HG03575 (cell line): Measurements from ENCODE around the gene NSDHL.

Experiments used
- ATAC-seq: cut with Tn5 transposase; IDR thresholded peaks from one replicate; pipeline ENCODE4 v1.9.1; 2021; ENCODE audit not compliant: unreplicated experiment, insufficient number of reproducible peaks, low FRiP score; ENCODE audit errors: extremely low read depth

The NSDHL gene

DNA sequence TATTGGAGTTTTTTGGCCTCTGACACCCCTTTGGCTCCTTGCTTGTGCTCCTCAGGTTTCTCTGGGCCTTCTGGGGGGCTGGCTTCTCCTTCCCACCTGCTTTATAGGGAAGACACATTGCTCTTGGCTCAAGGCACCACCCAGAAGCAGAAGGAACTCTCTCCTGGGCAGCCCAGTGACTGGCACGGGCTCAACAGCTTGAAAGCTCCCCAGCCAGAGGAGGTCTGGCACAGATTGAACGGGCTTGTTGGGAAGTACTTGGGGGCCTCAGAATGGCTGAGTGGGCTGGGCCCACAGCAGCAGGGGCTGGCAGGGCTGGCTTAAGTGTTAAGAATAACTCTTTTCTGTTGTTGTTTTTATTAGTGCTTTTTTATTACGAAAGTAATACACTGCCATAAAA is 55.9 kb downstream of the NSDHL start:
- no peak for ATAC-seq

DNA sequence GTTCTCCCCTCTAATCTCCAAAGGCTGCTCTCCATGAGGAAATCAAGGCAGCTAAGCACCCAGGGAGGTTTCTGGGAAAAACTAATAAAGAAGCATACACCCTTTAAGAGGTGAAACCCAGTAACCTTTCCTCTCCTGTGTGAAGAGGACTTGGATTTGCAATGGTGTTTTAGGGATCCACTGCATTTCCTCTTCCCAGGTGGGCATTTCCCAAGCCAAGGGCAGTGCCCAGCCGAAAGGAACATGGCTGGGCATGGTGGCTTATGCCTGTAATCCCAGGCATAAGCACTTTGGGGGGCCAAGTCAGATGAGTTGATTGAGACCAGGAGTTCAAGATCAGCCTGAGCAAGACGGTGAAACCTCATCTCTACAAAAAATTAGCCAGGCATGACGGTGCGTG is 61.6 kb downstream of the NSDHL start:
- no peak for ATAC-seq

DNA sequence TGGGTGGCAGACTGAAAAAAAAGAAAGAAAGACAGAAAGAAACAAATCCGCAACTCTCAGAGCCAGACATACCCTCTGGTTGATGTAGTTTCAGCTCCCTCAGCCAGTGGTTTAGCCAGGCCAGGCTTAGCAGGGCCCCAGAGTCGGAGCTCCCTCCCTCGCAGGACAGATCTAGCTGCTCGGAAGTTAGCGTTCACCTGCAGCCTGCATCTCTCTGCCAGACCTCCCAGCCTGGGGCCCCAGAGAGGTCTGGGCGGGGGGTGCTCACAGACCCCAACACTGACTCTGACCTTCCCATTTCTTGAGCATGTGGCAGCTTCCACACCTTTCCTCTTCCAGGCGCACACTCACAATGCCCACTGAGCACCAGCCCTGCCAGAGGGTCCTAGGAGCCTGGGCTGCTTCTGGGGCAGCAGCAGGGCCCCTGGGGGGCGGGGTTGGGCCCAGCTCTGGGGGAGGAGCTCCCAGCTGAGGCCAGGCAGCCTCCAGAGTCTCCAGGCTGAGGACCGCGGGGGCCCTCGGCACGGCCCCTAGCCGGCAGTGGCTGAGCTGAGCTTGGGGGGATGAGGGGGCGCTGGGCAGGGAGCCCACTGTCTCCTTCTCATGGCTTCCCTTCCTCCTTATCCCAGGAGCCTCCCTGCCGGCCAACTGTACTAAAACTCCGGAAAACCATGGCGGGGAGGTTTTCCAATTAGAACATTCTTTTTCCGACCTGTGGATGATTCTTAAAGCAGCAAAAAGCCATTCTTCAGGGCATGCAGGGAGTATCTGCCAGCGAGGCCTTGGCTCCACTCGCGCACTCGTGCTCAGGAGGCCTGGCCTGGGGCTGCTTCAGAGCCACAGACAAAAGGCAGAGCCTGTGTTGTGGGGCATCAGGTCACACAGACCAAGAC is 62.4 kb downstream of the NSDHL start:
- no peak for ATAC-seq

DNA sequence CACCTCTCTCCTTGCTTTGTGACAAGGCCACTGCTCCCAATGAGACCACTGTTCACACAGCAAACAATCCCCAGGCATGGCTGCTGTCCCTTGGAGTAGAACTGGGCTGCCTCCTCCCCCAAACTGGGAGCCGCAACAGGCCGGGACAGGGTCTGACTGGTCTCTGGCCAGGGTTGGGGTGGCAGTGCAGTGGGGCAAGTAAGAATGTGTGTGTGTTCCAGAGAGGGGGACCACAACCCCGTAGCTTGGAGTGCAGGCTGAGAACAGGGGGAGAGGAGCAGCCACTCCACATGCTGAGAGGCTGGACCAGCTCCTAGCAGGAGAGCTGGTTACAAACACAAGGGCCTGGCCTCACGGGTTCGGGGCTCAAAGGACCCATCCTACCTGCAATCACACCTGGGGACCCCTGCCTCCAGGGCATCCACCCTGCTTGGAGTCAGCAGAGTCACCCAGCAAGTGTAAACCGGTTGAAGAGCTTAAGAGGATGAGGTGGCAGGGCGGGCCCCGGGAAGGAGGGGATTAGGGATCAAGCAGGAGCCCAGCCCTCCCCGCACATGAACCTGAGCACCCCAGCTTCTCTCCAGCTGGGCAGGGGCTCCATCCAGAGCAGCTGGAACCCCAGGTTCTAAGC is 63.2 kb downstream of the NSDHL start:
- no peak for ATAC-seq

DNA sequence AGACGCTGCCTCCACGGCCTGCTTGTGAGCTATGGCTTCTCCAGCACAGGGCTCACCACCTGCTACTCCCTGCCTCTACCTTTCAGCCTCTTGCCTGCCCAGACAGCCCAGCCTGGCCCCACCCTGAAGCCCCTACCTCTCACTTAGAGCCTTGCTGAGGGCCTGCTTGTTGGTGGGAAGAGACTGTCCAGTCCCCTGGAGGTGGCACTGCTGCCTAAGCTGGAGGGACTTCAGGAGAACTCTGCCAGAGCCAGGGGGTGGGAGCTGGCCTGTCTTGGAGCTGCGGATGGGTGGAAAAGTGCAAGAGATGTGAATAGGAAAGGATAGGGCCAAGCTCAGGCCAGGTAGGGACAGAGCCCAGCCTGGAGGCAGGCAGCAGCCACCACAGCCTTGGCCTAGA is 64.3 kb downstream of the NSDHL start:
- no peak for ATAC-seq

DNA sequence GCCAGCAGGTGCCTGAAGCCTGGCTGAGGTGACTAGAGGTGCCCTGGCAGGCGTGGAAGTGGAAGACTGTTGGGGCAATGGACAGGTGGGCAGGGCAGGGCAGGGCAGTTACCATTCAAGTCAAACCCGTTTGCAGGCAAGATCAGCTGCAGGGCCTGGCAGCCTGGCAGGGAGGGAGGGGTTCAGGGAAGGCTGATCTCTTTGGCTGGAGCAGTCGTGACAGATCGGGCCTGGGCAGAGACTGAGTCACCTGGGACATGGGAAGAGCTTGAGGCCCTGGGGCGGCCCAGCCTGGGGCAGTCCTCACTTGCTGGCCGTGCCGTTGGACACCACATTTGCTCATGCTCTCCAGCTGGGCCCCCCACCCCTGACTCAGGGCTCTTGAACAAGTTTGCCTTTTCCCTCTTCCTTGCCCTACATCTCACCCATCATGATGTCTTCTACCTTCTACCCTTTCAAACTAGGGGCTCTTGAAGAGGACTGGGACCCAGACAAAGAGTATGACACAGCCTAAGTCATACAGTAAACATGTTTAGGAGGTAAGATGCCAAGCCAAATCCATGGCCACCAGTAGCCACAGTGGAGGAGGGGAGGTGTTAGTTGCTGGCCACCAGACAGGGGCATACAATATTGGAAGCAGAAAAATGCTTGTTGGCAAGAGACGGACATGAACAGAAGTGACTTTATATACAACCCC is 65.0 kb downstream of the NSDHL start:
- ATAC-seq: no peak

DNA sequence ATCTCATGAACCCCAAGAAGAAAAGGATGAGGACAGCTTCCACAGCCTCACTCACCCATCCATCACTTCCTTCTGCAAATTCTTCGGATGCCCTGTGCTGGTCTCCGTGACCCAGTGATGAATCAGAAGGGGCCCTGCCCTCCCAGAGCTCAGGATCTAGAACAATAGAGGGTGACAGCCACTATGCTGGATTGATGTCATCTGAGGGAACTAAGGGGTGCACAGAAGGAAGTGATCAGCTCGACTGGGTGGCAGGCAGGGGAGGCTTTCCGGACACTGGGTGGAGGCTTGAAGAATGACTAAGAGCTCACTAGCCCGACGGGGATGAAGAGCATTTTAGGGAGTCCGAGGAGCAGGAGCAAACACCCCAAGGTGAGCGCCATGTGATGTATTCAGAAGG is 65.6 kb downstream of the NSDHL start:
- ATAC-seq: no peak

DNA sequence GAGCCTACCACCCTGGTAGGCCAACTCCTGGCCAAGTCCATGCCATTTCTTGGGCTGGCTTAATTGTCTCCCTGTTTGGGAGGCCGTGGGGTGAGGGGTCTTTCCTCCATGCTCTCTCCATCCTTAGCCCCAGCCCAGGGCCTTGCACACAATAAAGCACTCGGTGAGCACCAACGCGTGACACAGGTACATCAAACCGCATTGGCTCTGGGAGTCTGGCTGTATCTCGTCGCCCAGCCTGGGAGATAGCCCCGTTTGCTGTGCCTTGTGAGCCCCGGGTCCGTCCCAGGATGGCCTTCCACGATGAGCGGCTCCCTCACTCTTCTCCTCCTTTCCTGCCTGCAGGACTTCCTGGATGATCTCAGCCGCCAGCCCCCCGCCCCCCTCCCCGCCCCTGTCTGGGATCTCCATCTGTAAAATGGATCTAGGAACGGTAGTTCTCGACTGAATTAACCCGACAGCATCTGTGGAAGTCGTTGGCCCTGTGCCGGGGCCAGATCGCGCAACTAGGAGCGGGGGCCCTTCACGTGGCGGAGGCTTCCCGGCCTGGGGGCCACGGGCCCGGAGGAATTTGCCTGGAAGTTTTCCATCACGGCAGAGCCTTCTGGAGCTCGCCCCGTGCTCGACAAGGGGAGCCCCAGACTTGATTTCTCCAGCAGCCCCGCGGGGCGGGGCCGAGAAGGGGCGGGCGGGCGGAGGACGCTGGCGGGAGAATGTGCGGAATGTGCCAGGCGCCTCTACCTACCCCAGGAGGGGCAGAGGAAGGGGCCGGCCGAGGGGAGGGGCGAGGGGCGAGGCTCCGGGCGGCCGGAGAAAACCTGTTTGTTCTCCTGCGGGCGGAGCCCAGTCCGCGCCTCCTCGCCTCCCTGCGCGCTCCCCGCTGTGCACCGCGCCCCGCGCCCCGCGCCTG is 66.6 kb downstream of the NSDHL start, which contains the start of gene ZNF185:
TSS of gene ZNF185 (plus strand) at position 846 of the 910 bp plus-strand sequence. CDS start 16,423 bp downstream, outside the sequence.
- no peak for ATAC-seq

DNA sequence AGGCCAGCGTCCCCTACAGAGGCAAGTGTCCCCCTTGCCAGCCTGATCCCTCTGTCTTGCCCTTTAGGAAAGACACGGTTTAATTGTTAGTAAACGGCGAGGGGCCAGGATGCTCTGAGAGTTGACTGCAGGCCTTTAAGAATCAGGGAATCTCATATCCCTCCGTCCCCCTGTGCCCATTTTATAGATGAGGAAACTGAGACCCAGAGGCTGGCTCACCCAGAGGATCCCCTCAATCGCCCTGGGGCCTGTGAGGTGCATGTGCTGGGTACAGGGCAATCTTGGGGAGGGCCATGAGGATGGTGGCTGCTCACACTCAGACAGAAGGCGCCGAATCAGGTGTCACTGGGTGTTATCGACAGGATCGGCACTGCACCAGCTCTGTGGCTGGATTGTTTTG is 67.6 kb downstream of the NSDHL start:
- no peak for ATAC-seq

DNA sequence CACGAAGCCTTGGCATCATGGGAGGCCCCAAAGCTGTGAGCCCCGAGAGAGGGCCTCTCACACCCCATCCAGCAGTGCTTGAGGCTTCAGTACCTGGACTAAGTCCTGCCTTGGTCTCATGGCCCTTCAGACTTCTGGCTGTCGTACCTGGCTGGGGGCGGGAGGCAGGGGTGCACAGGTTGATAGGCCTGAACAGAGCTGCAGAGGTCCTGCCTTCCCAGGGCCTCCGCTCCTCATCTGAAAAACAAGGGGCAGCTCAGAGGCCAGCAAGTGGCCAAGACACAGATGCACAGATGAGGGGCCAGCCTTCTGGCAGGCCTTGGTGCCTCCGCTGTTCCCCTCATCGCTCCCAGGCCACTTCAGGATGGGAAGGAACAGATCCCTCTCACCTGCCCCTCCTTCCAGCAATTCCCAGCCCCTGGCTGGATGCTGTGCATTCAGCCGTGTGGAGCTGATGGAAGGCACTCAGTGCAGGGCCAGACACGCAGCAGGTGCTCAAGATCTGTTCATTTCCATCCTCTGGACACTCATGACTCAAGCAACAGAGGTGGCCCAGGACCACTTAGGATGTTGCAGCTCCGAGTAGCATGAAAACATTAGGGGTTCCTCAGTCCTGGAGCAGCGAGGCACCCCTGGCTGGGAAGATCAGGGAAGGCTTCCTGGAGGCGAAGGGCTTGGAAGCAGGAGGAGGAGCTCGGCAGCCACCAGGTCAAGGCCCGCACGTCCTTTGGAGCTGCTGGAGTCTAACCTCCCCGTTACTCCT is 68.4 kb downstream of the NSDHL start:
- no peak for ATAC-seq

DNA sequence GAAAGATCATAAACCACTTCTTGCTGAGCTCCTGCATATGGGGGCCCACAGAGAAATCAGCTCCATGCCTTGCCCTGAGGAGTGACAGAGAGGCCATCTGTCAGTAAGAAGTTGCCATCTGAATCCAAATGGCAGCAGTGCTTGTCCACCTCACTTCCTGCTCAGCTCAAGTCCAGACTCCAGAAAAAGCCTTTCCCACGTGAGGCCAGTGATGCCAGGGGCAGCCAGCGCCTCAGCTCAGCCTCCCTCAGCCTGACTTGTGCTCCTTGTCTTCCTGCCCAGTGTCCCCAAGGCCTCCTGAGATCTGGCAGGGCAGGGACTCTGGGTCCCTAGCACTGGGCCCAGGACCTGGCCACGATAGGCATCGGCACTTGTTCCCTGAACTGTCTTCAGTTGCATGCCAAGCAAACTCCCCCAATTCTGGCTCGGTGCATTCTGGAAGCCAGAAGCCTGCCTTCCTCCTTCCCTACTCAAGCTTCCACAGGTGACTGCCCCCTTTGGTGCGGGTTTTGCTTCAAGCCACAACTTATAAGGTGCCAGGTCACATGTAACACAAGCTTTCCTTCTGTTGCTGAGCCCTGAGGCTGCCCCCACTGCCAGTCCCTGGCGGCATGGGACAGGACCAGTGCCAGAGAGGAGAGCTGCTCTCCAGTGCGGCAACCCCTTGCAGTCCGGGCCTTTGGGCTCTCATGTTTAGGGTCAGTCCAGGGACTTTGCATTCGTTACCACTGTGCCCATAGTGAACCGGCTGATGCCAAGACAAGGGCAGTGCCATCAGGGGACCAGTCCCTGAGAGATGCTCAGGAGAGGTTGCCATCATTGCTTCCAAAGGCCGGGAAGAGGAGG is 69.2 kb downstream of the NSDHL start:
- no peak for ATAC-seq

DNA sequence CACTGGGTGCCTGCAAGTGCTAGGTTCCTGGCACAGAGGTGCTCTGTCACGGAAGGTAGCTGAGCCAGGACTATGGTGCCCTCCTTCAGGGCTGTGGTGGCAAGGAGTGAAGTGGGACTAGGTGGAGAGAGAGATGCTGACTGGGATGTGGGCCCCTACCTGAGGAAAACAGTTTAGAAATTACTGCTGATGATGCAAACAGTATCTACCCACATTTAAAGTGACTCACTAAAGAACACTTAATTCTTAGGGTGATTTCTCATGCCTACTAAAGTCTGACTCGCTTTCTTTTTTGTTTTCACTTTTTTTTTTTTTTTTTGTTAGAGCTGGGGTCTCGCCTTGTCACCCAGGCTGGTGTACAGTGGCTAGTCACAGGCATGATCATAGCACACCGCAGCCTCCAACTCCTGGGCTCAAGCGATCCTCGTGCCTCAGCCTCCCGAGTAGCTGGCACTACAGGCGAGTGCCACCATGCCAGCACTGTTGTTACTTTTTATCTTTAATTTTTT is 70.1 kb downstream of the NSDHL start:
- no peak for ATAC-seq

DNA sequence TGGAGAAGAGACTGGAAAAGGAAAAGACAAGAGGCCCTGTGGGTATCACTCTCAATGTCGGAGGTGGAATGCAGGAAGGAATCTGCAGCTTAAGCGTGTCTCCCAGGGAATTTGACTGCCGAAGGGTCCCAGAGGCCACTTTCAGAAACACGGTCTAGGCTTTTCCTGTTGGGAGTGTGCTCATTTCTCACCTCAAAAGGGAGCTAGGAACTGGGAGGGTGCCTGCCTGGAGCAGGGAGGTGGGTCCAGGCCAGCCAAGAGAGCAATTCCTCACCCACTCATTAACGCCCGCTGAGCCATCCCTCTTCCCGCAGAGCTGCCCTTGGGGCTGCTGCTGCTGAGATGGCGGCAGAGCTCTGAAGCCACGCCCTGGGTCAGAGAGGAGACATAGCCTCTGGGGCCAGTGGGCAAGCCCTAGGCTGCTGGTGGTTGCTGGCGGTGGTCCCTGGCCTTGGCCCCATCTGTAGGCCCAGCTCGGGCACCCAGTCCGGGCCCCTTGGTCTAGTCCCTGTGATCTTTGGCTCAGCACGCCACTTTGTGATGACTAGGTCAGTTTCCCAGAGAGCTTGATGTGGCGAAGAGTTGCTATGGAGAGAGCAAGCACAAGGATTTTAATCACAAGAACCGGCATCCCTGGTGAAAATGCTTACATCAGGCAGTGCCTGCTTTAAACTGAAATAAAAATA is 71.1 kb downstream of the NSDHL start:
- no peak for ATAC-seq

DNA sequence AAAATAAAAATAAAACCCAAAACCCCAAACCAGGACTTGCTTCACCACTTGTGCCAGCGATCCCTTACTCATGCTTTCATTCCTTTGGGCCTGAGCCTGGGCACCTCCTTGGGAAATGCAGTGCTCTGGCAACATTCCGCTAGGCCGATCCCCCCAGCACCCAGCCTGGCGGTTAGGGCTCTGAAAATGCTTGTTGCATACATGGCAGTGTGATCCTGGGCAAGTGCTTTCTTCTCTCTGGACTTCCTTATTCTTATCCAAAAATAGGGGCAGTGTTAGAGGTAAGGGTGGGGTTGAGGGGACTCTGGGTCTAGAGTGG is 71.6 kb downstream of the NSDHL start:
- ATAC-seq: no peak

DNA sequence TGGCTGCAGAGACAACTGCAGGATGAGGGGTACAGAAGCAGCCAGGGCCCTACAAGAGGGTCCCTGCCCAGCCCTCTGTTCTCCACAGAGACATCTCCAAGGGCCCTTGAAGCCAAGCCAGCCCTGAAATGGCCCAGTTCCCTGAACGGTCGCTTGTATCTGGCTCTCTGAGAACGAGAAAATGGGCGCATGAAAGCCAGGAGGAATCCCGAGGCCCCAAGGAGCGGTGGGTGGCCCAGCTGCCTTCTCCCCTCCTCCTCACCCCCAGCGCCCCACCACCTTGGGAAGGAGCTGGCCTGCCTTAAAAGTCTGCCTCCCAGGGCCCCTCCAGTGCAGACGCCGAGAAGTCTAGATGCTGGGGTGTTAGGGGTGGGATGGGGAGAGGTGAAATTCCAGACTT is 72.7 kb downstream of the NSDHL start:
- no peak for ATAC-seq

DNA sequence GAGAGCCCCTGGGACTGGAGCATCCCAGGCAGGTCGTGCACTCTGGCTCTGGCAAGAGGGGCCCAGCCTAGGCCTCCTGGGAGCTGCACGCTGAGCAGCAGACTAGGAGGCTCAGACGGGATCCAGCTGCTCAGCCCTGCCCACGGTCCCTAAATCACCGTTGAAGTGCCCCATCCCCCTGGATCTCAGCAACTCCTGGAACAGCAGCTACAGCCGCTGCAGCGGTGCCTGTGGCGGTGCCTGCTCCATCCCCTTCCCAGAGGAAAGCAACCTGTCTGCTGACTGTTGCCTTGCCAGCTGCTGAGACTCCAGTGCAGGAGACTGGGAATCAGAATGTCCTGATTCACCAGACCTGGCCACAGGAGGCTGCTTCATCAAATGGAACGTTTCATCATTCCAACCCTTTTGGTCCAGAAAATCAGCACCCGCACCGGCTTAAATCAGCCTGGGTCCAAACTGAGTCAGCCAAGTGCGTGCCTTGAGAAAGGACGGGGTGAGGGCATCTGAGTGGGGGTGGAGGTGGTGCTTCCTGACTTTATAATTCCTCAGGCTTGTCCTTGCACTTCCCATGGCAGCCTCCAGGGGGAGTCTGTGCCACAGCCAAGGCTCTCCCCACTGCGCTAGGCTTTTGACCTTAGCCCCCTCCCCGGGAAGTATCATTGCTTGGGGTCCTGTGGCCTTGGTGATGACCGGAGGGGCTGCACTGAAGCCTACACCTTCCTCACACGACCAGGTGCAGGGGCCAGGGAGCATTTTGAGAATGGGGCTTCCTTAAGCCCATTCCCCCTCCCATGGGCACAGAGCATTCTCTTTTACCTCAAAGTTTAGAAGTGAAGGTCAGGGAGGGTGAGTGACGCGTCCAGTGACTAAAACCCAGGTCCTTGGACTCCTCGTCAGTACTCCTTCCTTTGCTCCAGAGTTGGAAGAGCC is 73.6 kb downstream of the NSDHL start:
- ATAC-seq: no peak
